ENCODE results near the gene TAX1BP3. TPM values are rescaled to one million over a fixed set of nuclear protein-coding genes. Genes with fewer than 3 reads are reported as not detected.

The TAX1BP3 gene
- total RNA-seq, 1 experiment from 2014 or later = 50.0 TPM

GRCh38 chr17:3682033-3682432, 13.7 kb upstream of the TAX1BP3 start:
- no TSS peak for BruUV-seq (replicated peaks)
- RAD21 ChIA-PET (ENCODE audit: low non-redundant PET in 1 of 2, low total read pairs in 2 of 2, uncharacterized antibody in 2 of 2, unreplicated experiment in 2 of 2) = no interaction called here
- Histone ChIP-seq H2AFZ (ENCODE audit: low read depth, low read length, poor library complexity, severe bottlenecking) (no peak overlapping the region), H3K36me3 (ENCODE audit: control insufficient read depth in 1 of 2, insufficient read depth in 2 of 2, low read length in 2 of 2) (no peaks in the 10 kb centered on the region), H3K9ac (ENCODE audit: low read length) (no peak overlapping the region), H3K27me3 (ENCODE audit: insufficient read depth, low read length) (no peaks in the 10 kb centered on the region), H3K9me2 (ENCODE audit: insufficient read depth) (no peaks in the 10 kb centered on the region), H3K4me2 (ENCODE audit: low read length) (no peak overlapping the region), H3K4me1 (ENCODE audit: control insufficient read depth in 1 of 2, insufficient read depth in 2 of 2, low read length in 2 of 2) (peaks cover 0 to 10% of the 10 kb centered on the region in 2 experiments; a peak in 3 of 4 replicates), H3K79me2 (ENCODE audit: insufficient read depth, low read length) (no peaks in the 10 kb centered on the region), H4K20me1 (ENCODE audit: insufficient read depth) (no peaks in the 10 kb centered on the region), H3K9me3 (ENCODE audit: control insufficient read depth in 1 of 2, insufficient read depth in 1 of 2, low read depth in 1 of 2, low read length in 2 of 2) (no peaks in the 10 kb centered on the region), H3K4me3 (replicated peaks in 1 of 2; ENCODE audit: low read depth in 1 of 2, low read length in 2 of 2) (no peak overlapping the region), H3K27ac (ENCODE audit: low read depth, low read length) (no peak overlapping the region)
- ATAC-seq (no peak), DNase-seq (ENCODE audit: low read depth, low spot score) (no peak)
- intact Hi-C loops (cut with micrococcal nuclease) = loop anchor here (2.0 kb wide), 1 partner anchor 145 kb away; no protein-coding TSS in a partner anchor
- CTCF ChIA-PET = interaction anchor here (0.8 to 1.8 kb wide), 4 partner anchors 13 to 145 kb away, joined by 7 to 11 read pairs (median 8); partner anchors contain the start of genes EMC6, P2RX5 and TAX1BP3
- POLR2A ChIA-PET = no interaction called here
- TF ChIP-seq JUND (IDR thresholded peaks at IDR 0.05) (no peak), ZFX (IDR thresholded peaks at IDR 0.05) (no peak)

- POLR2A ChIA-PET = no interaction called here
- H3K9ac ChIP-seq (ENCODE audit: low read length) = no peak overlapping the region
Observed at GRCh38 chr17:3681565-3681964, 13.2 kb upstream of the TAX1BP3 start.

More at GRCh38 chr17:3681565-3681964, 13.2 kb upstream of the TAX1BP3 start:
- H3K79me2 ChIP-seq (ENCODE audit: insufficient read depth, low read length) = no peaks in the 10 kb centered on the region
- no peaks in the 10 kb centered on the region for H4K20me1 ChIP-seq (ENCODE audit: insufficient read depth)
- H2AFZ ChIP-seq (ENCODE audit: low read depth, low read length, poor library complexity, severe bottlenecking) = no peak overlapping the region
- H3K9me2 ChIP-seq (ENCODE audit: insufficient read depth) = no peaks in the 10 kb centered on the region
- peaks cover 0 to 10% of the 10 kb centered on the region in 2 experiments; a peak in 3 of 4 replicates for H3K4me1 ChIP-seq (ENCODE audit: control insufficient read depth in 1 of 2, insufficient read depth in 2 of 2, low read length in 2 of 2)
- intact Hi-C loops (cut with micrococcal nuclease) = no loop called here
- H3K27ac ChIP-seq (ENCODE audit: low read depth, low read length) = no peak overlapping the region
- no peaks in the 10 kb centered on the region for H3K9me3 ChIP-seq (ENCODE audit: control insufficient read depth in 1 of 2, insufficient read depth in 1 of 2, low read depth in 1 of 2, low read length in 2 of 2)
- RAD21 ChIA-PET (ENCODE audit: low non-redundant PET in 1 of 2, low total read pairs in 2 of 2, uncharacterized antibody in 2 of 2, unreplicated experiment in 2 of 2) = no interaction called here
- BruUV-seq (replicated peaks) = no TSS peak
- CTCF ChIA-PET = interaction anchor here (0.9 kb wide), 1 partner anchor 56 kb away, joined by 4 read pairs; no protein-coding TSS in a partner anchor
- no peaks in the 10 kb centered on the region for H3K27me3 ChIP-seq (ENCODE audit: insufficient read depth, low read length)
- no peak overlapping the region for H3K4me3 ChIP-seq (replicated peaks in 1 of 2; ENCODE audit: low read depth in 1 of 2, low read length in 2 of 2)
- TF ChIP-seq RAD21 (IDR thresholded peaks at IDR 0.05; ENCODE audit: low read depth) (no peak), POLR2AphosphoS5 (IDR thresholded peaks at IDR 0.05; ENCODE audit: low read depth, low read length) (no peak), FOSL1 (IDR thresholded peaks at IDR 0.05; ENCODE audit: low read depth) (no peak), EZH2phosphoT487 (IDR thresholded peaks at IDR 0.05; ENCODE audit: borderline replicate concordance) (no peak), ELF1 (IDR thresholded peaks at IDR 0.05; ENCODE audit: borderline replicate concordance, low read depth) (no peak), ZNF274 (IDR thresholded peaks at IDR 0.05; ENCODE audit: low read depth, low read length) (no peak)
- no peaks in the 10 kb centered on the region for H3K36me3 ChIP-seq (ENCODE audit: control insufficient read depth in 1 of 2, insufficient read depth in 2 of 2, low read length in 2 of 2)
- ATAC-seq = no peak
- no peak overlapping the region for H3K4me2 ChIP-seq (ENCODE audit: low read length)
- DNase-seq (ENCODE audit: low read depth, low spot score) = no peak
